SK-N-SH (cell line): ENCODE data around the gene FAM120A. TPM values are rescaled to one million over a fixed set of nuclear protein-coding genes. Genes with fewer than 3 reads are reported as not detected.

Experiments
- CTCF ChIA-PET: fragments of 300-600, 350-600 bp; formaldehyde crosslinking; extraction: SDS; loops from one replicate; lab custom pipeline; 2021; lab: Yijun Ruan, JAX
- POLR2A ChIA-PET: fragments of 350-600 bp; sonication (Branson Sonifier 250); formaldehyde crosslinking; extraction: SDS; loops from one replicate; lab custom pipeline; 2020; ENCODE audit warnings: antibody characterized with exemption, inconsistent platforms; lab: Yijun Ruan, JAX
- DNase-seq: peaks from one replicate; pipeline ENCODE4 v3.0.0; 2012
- H2AFZ ChIP-seq: fragments of 200-600 bp; sonication (generic); 2 replicates; pipeline ENCODE4 v1.8.1; 2016; ENCODE audit warnings: antibody characterized with exemption, mild to moderate bottlenecking, low read depth
- H3F3A ChIP-seq: fragments of 200-600 bp; sonication (generic); replicated peaks from 2 replicates; pipeline ENCODE3; 2016; ENCODE audit warnings: antibody characterized with exemption, mild to moderate bottlenecking; ENCODE audit not compliant: insufficient read depth
- H3K27ac ChIP-seq, 2 experiments: fragments of 200-500 bp in 1 of 2; fragments of 200-600 bp in 1 of 2; sonication (Bioruptor generic) in 1 of 2; sonication (generic), shearing (Covaris generic) in 1 of 2; 2 replicates each; pipeline versions ENCODE4 v1.5.1 to v1.6.1; 2014 to 2016; ENCODE audit warnings: low read depth in 2 of 2, inconsistent platforms in 1 of 2, low read length in 1 of 2, mild to moderate bottlenecking in 1 of 2, mixed read lengths in 1 of 2
- H3K27me3 ChIP-seq: fragments of 200-600 bp; sonication (generic), shearing (Covaris generic); 2 replicates; pipeline ENCODE4 v1.6.1; 2016; ENCODE audit warnings: mixed run types; ENCODE audit not compliant: insufficient read depth
- H3K36me3 ChIP-seq, 2 experiments: fragments of 200-500 bp in 1 of 2; fragments of 200-600 bp in 1 of 2; sonication (Bioruptor generic) in 1 of 2; sonication (generic) in 1 of 2; replicated peaks in 1 of 2; 2 replicates each; pipeline versions ENCODE3 to v1.5.1; 2014 to 2016; ENCODE audit warnings: low read length in 1 of 2, mild to moderate bottlenecking in 1 of 2; ENCODE audit not compliant: insufficient read depth in 2 of 2, control insufficient read depth in 1 of 2
- H3K4me1 ChIP-seq, 2 experiments: fragments of 200-500 bp in 1 of 2; fragments of 200-600 bp in 1 of 2; sonication (Bioruptor generic) in 1 of 2; sonication (generic), shearing (Covaris generic) in 1 of 2; 2 replicates each; pipeline versions ENCODE4 v1.5.1 to v1.6.1; 2014 to 2016; ENCODE audit warnings: low read depth in 1 of 2, low read length in 1 of 2, mixed run types in 1 of 2; ENCODE audit not compliant: insufficient read depth in 2 of 2, control insufficient read depth in 1 of 2
- H3K4me2 ChIP-seq: fragments of 200-600 bp; sonication (generic), shearing (Covaris generic); 2 replicates; pipeline ENCODE4 v1.6.1; 2017; ENCODE audit warnings: mixed run types
- H3K4me3 ChIP-seq, 2 experiments: fragments of 200-500 bp in 1 of 2; fragments of 200-600 bp in 1 of 2; sonication (Bioruptor generic) in 1 of 2; sonication (generic), shearing (Covaris generic) in 1 of 2; 2 replicates each; pipeline versions ENCODE4 v1.5.1 to v1.8.1; 2014 to 2016; ENCODE audit warnings: low read depth in 2 of 2, inconsistent platforms in 1 of 2, low read length in 1 of 2, mild to moderate bottlenecking in 1 of 2, mixed read lengths in 1 of 2, moderate library complexity in 1 of 2
- H3K79me2 ChIP-seq: fragments of 200-600 bp; sonication (generic); 2 replicates; pipeline ENCODE4 v1.8.1; 2017; ENCODE audit warnings: mild to moderate bottlenecking; ENCODE audit not compliant: insufficient read depth
- H3K9ac ChIP-seq: fragments of 200-600 bp; sonication (generic); 2 replicates; pipeline ENCODE4 v1.6.1; 2017; ENCODE audit warnings: mixed run types
- H3K9me2 ChIP-seq: fragments of 200-600 bp; sonication (generic); 2 replicates; pipeline ENCODE4 v1.6.1; 2017; ENCODE audit warnings: mixed run types
- H3K9me3 ChIP-seq: fragments of 200-600 bp; sonication (generic); 2 replicates; pipeline ENCODE4 v1.6.1; 2017; ENCODE audit warnings: mixed run types, mild to moderate bottlenecking, moderate library complexity
- H4K20me1 ChIP-seq: fragments of 200-600 bp; sonication (generic); 2 replicates; pipeline ENCODE4 v1.6.1; 2017; ENCODE audit warnings: mild to moderate bottlenecking, mixed run types; ENCODE audit not compliant: insufficient read depth
- ELF1 ChIP-seq: IDR thresholded peaks from 2 replicates; pipeline ENCODE4 v1.4.0; 2012
- FOSL2 ChIP-seq: IDR thresholded peaks from 2 replicates; pipeline ENCODE4 v1.4.0; 2012; ENCODE audit warnings: low read depth, mild to moderate bottlenecking, moderate library complexity, borderline replicate concordance
- GABPA ChIP-seq: IDR thresholded peaks from 2 replicates; pipeline ENCODE4 v1.4.0; 2012; ENCODE audit warnings: low read depth, mild to moderate bottlenecking
- MEF2A ChIP-seq: IDR thresholded peaks from 2 replicates; pipeline ENCODE4 v1.4.0; 2012; ENCODE audit warnings: low read depth, borderline replicate concordance
- NFIC ChIP-seq: IDR thresholded peaks from 2 replicates; pipeline ENCODE4 v1.4.0; 2012; ENCODE audit warnings: borderline replicate concordance
- NRF1 ChIP-seq: IDR thresholded peaks from 2 replicates; pipeline ENCODE4 v1.6.1; 2012; ENCODE audit warnings: low read depth, mild to moderate bottlenecking, low read length
- POLR2AphosphoS5 ChIP-seq: IDR thresholded peaks from 2 replicates; pipeline ENCODE4 v1.6.1; 2012; ENCODE audit warnings: low read depth, low read length
- RCOR1 ChIP-seq: fragments of 150-350 bp; IDR thresholded peaks from 2 replicates; pipeline ENCODE4 v1.6.1; 2017; ENCODE audit warnings: antibody characterized with exemption, low read length
- TCF12 ChIP-seq: IDR thresholded peaks from 2 replicates; pipeline ENCODE4 v1.4.0; 2012
- YY1 ChIP-seq: IDR thresholded peaks from 2 replicates; pipeline ENCODE4 v1.4.0; 2012; ENCODE audit warnings: low read depth, mild to moderate bottlenecking
- WGBS: methylation state at CpG from one replicate; pipeline ENCODE4 v1.1.6; 2017; ENCODE audit warnings: low lambda C conversion rate; 5-methylcytosine and 5-hydroxymethylcytosine counted together
- polyA plus RNA-seq, 3 experiments: library from polyadenylated mRNA; depleted of rRNA; stranded (reverse); fragments of >200 nt; gene quantifications; 2 replicates each; pipeline ENCODE4 v1.2.3, GENCODE V29; 2012
- TF ChIP-seq, protein P1 (sequence below): fragments of 150-350 bp; IDR thresholded peaks from 2 replicates; pipeline ENCODE4 v1.6.1; 2016; ENCODE audit warnings: mild to moderate bottlenecking, low read depth, low read length
- TF ChIP-seq, protein P2 (sequence below): IDR thresholded peaks from 2 replicates; pipeline ENCODE4 v1.4.0; 2012; ENCODE audit warnings: low read depth, borderline replicate concordance
- TF ChIP-seq, protein P3 (sequence below): fragments of 150-350 bp; IDR thresholded peaks from 2 replicates; pipeline ENCODE4 v1.6.1; 2017; ENCODE audit warnings: antibody characterized with exemption, low read length, low read depth, borderline replicate concordance
- TF ChIP-seq, protein P4 (sequence below): IDR thresholded peaks from 2 replicates; pipeline ENCODE4 v1.4.0; 2012; ENCODE audit warnings: low read depth
- TF ChIP-seq, protein P5 (sequence below): IDR thresholded peaks from 2 replicates; pipeline ENCODE4 v1.6.1; 2012; ENCODE audit warnings: mild to moderate bottlenecking, low read depth, low read length, moderate library complexity

FAM120A gene
- polyA plus RNA-seq, 1 of the 3 experiments (the other 2 are of a cell fraction): 58.6 TPM

DNA sequence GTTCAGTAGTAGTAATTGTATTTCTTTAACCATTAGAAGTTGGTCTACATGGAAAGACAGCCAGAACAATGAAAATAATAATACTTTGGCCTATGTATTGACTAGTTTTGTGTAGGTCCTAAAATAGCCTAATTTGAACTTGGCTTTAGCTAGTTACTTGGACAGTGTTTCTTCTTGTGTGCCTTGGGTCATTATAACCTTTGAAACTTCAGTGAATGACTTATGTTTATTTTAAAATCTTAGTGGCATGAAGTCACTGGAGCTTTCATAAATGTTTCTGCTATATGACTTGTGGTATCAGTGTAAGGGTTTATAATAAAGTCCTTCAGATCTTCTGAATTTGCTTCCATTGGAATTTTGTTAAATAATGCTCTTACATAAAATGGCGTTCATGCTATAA, 4.5 kb downstream of the FAM120A start:
- CTCF ChIA-PET: no interaction called here
- Histone ChIP-seq H3K4me1 (peaks cover 8 to 15% of the 10 kb centered on the region in 2 experiments; a peak in 3 of 4 replicates), H3K9ac (no peak overlapping the region)
- POLR2A ChIA-PET: no interaction called here
- no peak for TF ChIP-seq NFIC
- no peak for TF ChIP-seq NRF1
- no peak for TF ChIP-seq GABPA
- TF ChIP-seq MEF2A: no peak
- TF ChIP-seq TCF12: no peak
- TF ChIP-seq, protein P1, sequence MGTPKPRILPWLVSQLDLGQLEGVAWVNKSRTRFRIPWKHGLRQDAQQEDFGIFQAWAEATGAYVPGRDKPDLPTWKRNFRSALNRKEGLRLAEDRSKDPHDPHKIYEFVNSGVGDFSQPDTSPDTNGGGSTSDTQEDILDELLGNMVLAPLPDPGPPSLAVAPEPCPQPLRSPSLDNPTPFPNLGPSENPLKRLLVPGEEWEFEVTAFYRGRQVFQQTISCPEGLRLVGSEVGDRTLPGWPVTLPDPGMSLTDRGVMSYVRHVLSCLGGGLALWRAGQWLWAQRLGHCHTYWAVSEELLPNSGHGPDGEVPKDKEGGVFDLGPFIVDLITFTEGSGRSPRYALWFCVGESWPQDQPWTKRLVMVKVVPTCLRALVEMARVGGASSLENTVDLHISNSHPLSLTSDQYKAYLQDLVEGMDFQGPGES: no peak
- no peak for TF ChIP-seq POLR2AphosphoS5
- TF ChIP-seq FOSL2: no peak
- TF ChIP-seq, protein P2, sequence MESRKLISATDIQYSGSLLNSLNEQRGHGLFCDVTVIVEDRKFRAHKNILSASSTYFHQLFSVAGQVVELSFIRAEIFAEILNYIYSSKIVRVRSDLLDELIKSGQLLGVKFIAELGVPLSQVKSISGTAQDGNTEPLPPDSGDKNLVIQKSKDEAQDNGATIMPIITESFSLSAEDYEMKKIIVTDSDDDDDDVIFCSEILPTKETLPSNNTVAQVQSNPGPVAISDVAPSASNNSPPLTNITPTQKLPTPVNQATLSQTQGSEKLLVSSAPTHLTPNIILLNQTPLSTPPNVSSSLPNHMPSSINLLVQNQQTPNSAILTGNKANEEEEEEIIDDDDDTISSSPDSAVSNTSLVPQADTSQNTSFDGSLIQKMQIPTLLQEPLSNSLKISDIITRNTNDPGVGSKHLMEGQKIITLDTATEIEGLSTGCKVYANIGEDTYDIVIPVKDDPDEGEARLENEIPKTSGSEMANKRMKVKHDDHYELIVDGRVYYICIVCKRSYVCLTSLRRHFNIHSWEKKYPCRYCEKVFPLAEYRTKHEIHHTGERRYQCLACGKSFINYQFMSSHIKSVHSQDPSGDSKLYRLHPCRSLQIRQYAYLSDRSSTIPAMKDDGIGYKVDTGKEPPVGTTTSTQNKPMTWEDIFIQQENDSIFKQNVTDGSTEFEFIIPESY: no peak
- TF ChIP-seq ELF1: no peak
- TF ChIP-seq, all 33 proteins: peak for 0
- no peak overlapping the region for H3K4me2 ChIP-seq
- no peaks in the 10 kb centered on the region for H3K9me2 ChIP-seq
- no peak overlapping the region for H2AFZ ChIP-seq
- H3K9me3 ChIP-seq: no peaks in the 10 kb centered on the region
- H3K4me3 ChIP-seq: no peak overlapping the region
- no peak for DNase-seq
- no peaks in the 10 kb centered on the region for H3K27me3 ChIP-seq
- H3K79me2 ChIP-seq: peaks cover 94% of the 10 kb centered on the region
- H4K20me1 ChIP-seq: peaks cover 61% of the 10 kb centered on the region
- H3K27ac ChIP-seq: no peak overlapping the region
- peaks cover 0 to 8% of the 10 kb centered on the region in 2 experiments for H3K36me3 ChIP-seq
- 100% methylated on average over 1 of the region's 1 CpG for WGBS
- H3F3A ChIP-seq: no peaks in the 10 kb centered on the region

DNA sequence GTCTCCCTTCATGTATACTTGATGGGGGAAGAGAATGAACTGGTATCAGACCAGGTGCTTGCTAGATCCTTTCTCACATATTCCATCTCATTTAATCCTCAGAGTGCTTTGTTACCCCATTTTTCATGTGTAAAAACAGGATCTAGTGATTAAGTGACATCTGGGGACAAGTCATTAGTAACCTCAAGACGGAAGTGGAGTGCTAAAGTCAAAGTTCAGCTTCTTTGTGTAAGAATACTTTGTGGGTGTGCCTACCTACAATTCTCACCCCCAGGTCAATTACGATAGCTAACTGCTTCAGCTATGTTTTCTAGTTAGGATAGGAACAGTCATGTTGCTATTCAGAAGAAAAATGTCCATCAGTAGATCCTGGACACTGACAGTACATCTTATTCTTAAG, 5.0 kb downstream of the FAM120A start:
- peaks cover 0 to 8% of the 10 kb centered on the region in 2 experiments for H3K36me3 ChIP-seq
- no peak overlapping the region for H3K27ac ChIP-seq
- 90% methylated on average over 2 of the region's 2 CpGs for WGBS
- H3K4me3 ChIP-seq: no peak overlapping the region
- peaks cover 98% of the 10 kb centered on the region for H3K79me2 ChIP-seq
- no peak overlapping the region for H3K4me2 ChIP-seq
- no peak for TF ChIP-seq GABPA
- TF ChIP-seq, protein P3, sequence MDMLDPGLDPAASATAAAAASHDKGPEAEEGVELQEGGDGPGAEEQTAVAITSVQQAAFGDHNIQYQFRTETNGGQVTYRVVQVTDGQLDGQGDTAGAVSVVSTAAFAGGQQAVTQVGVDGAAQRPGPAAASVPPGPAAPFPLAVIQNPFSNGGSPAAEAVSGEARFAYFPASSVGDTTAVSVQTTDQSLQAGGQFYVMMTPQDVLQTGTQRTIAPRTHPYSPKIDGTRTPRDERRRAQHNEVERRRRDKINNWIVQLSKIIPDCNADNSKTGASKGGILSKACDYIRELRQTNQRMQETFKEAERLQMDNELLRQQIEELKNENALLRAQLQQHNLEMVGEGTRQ: no peak
- TF ChIP-seq, protein P1: no peak
- no peak for TF ChIP-seq RCOR1
- TF ChIP-seq, protein P4, sequence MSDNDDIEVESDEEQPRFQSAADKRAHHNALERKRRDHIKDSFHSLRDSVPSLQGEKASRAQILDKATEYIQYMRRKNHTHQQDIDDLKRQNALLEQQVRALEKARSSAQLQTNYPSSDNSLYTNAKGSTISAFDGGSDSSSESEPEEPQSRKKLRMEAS: no peak
- no peak for TF ChIP-seq YY1
- no peak for TF ChIP-seq TCF12
- TF ChIP-seq FOSL2: no peak
- TF ChIP-seq, protein P2: no peak
- TF ChIP-seq, protein P5, sequence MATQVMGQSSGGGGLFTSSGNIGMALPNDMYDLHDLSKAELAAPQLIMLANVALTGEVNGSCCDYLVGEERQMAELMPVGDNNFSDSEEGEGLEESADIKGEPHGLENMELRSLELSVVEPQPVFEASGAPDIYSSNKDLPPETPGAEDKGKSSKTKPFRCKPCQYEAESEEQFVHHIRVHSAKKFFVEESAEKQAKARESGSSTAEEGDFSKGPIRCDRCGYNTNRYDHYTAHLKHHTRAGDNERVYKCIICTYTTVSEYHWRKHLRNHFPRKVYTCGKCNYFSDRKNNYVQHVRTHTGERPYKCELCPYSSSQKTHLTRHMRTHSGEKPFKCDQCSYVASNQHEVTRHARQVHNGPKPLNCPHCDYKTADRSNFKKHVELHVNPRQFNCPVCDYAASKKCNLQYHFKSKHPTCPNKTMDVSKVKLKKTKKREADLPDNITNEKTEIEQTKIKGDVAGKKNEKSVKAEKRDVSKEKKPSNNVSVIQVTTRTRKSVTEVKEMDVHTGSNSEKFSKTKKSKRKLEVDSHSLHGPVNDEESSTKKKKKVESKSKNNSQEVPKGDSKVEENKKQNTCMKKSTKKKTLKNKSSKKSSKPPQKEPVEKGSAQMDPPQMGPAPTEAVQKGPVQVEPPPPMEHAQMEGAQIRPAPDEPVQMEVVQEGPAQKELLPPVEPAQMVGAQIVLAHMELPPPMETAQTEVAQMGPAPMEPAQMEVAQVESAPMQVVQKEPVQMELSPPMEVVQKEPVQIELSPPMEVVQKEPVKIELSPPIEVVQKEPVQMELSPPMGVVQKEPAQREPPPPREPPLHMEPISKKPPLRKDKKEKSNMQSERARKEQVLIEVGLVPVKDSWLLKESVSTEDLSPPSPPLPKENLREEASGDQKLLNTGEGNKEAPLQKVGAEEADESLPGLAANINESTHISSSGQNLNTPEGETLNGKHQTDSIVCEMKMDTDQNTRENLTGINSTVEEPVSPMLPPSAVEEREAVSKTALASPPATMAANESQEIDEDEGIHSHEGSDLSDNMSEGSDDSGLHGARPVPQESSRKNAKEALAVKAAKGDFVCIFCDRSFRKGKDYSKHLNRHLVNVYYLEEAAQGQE: no peak
- H3F3A ChIP-seq: no peaks in the 10 kb centered on the region
- H3K9ac ChIP-seq: no peak overlapping the region
- ChIA-PET POLR2A (no interaction called here), CTCF (no interaction called here)
- H3K27me3 ChIP-seq: no peaks in the 10 kb centered on the region
- H2AFZ ChIP-seq: no peak overlapping the region
- peaks cover 11 to 15% of the 10 kb centered on the region in 2 experiments; a peak in 3 of 4 replicates for H3K4me1 ChIP-seq
- DNase-seq: no peak
- H3K9me3 ChIP-seq: no peaks in the 10 kb centered on the region
- no peaks in the 10 kb centered on the region for H3K9me2 ChIP-seq
- H4K20me1 ChIP-seq: peaks cover 66% of the 10 kb centered on the region
